Neural progenitor cell (in vitro differentiated cells): ENCODE results near the gene PAPSS2.

Source experiments
- EZH2 ChIP-seq: fragments of 200-600 bp; sonication (generic); IDR thresholded peaks from 2 replicates; pipeline ENCODE4 v1.6.1; 2017; ENCODE audit warnings: antibody characterized with exemption, mild to moderate bottlenecking, moderate library complexity
- TF ChIP-seq, protein P1 (sequence below): fragments of 200-600 bp; sonication (generic); IDR thresholded peaks from 2 replicates; pipeline ENCODE4 v1.5.1; 2017; ENCODE audit warnings: antibody characterized with exemption, mild to moderate bottlenecking

DNA sequence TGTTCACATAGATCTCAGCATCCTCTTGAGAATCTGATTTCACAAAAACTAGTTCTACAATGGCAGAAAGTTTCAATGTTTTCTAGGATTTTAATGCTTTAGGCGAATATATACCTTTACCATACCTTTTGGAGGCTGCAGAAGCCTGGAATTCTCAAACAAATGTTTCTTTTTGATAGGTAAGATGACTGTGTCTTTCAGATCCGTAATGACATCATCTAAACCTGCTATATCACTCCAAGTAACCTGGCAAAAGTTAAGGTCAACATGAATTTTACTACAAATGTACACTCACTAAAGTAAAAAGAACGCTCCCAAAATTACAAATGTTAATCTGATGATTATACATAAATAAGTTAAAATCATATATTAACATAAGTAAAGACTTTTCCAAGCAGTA lies 130.5 kb downstream of the PAPSS2 start:
- TF ChIP-seq, protein P1, sequence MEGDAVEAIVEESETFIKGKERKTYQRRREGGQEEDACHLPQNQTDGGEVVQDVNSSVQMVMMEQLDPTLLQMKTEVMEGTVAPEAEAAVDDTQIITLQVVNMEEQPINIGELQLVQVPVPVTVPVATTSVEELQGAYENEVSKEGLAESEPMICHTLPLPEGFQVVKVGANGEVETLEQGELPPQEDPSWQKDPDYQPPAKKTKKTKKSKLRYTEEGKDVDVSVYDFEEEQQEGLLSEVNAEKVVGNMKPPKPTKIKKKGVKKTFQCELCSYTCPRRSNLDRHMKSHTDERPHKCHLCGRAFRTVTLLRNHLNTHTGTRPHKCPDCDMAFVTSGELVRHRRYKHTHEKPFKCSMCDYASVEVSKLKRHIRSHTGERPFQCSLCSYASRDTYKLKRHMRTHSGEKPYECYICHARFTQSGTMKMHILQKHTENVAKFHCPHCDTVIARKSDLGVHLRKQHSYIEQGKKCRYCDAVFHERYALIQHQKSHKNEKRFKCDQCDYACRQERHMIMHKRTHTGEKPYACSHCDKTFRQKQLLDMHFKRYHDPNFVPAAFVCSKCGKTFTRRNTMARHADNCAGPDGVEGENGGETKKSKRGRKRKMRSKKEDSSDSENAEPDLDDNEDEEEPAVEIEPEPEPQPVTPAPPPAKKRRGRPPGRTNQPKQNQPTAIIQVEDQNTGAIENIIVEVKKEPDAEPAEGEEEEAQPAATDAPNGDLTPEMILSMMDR = no peak
- TF ChIP-seq EZH2 = no peak
